Measurements from ENCODE around the gene NR1I2. TPM values are rescaled to one million over a fixed set of nuclear protein-coding genes. Genes with fewer than 3 reads are reported as not detected.

The NR1I2 gene
- polyA plus RNA-seq (2014; cell fraction: cytosol; rRNA removed) = not detected in 2 replicates
- polyA plus RNA-seq (2014; cell fraction: nucleus; rRNA removed) = not detected in 2 replicates

DNA sequence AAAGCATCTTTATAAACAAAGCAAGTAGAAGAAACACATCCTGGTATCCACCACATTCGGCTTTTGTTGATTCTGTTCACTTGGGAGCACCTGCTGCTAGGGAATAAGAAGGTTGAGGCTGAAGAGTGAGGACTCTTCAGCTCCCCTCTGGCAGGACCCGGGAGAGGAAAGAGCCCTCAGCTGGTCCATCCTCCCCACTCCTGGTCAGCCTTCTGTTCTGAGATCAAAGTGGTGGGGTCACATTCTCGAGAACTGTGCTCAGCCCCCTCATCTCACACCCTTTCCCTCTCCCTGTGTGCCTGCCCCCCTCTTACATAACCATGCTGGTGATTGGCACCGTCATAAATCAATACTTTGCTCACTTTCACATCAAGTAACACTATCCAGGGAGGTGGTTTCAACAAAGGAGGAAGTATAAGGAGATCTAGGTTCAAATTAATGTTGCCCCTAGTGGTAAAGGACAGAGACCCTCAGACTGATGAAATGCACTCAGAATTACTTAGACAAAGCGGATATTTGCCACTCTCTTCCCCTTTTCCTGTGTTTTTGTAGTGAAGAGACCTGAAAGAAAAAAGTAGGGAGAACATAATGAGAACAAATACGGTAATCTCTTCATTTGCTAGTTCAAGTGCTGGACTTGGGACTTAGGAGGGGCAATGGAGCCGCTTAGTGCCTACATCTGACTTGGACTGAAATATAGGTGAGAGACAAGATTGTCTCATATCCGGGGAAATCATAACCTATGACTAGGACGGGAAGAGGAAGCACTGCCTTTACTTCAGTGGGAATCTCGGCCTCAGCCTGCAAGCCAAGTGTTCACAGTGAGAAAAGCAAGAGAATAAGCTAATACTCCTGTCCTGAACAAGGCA, at the start of gene NR1I2:
TSS of gene NR1I2 (plus strand) at position 772 of the 869 bp plus-strand sequence.
- DNase-seq (ENCODE audit: low spot score) = no peak

DNA sequence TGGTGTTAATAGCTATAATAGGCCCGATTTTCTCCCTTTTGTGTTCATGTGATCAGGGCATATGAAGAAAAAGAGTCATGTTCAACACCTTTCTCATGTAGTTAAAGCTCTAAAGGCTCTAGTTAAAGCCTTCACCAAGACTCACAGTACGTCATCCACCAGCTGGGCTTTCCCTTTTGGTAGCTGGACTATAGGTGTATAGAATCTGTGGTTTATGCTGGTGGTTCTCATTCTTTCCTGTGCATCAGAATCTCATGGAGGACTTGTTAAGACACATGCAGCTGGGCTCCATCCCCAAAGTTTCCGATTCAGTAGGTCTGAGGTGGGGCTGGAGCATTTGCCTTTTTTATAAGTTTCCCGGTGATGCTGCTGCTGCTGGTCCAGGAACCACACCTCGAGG, 48.1 kb upstream of the NR1I2 start:
- DNase-seq (ENCODE audit: low spot score) = no peak

DNA sequence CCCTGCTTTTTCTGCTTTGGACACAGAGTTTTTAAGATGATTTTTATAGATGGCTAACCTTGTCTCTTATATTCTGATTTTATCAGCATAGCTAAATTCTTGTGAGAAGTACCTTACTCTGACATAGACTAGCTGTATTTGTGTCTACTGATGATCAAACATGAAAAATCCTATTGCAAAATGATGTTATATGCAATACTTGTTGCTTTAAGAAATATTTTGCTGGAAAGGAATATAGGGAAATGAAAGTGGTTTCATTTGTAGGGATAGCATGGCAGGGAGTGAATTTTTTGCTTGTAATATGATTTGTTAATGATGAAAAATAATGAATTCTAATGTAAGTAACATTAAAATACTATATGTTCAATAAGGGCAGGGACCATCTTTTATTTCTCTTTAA, 43.2 kb upstream of the NR1I2 start:
- DNase-seq (ENCODE audit: low spot score) = no peak

DNA sequence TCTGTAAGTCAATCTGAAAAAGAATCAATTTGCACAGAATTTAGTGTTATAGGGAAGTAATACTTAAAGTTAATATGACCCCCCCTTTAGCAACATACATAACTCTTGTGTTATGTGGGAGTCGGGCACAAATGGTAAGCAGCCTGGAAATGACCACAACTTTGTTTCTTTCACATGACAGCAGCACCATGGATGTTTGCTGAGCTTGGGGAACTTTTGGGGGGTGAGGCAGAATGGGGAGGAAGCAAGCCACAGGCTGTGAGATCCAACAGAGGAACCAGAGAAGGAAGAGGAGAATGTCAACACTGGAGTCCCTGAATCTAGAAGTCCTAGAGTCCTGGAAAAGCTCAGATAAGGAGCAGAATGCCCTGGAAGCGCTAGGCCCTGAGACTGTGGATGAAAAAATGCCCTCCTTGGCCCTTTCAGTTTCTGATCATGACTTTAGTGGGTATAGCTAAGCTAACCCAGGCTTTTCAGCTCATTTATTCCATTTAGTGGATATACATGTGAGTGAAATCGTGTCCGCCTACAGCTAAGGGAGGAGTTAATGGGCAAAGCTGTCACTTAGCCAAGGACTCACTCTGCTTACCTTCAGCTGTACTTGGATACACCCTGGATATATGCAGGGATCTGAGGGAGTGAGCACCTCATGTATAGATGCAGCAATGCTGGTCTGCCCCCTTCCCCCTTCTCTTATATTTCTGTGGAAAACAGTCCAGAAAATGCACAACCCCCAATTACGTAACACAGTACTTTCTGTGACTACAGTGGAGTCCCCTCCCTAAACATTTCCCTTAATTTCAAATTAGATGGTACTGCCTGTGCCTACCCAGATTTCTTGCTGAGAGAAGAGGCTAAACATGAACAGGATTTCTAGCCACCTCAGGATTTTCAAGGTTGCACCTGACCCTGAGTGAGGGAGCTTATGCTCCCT, 40.0 kb upstream of the NR1I2 start:
- DNase-seq (ENCODE audit: low spot score) = no peak

DNA sequence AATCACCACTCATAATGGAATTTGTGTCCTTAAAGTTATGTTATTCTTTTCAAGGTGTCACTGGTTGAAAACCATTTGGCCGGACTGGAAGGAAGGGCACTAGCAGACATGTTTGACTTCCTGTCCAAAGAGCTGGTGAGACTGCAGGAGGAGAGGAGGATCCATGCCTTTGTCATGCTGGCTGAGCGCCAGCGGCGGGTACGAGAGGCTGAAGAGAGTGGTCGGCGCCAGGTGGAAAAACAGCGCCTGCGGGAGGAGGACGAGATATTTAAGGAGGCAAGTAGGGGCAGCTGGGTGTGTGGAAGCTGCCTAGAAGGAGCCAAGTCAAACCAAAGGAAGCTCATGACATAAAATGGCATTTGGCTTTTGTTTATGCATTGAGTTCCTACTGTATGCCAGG, 38.0 kb upstream of the NR1I2 start:
- DNase-seq (ENCODE audit: low spot score) = no peak

DNA sequence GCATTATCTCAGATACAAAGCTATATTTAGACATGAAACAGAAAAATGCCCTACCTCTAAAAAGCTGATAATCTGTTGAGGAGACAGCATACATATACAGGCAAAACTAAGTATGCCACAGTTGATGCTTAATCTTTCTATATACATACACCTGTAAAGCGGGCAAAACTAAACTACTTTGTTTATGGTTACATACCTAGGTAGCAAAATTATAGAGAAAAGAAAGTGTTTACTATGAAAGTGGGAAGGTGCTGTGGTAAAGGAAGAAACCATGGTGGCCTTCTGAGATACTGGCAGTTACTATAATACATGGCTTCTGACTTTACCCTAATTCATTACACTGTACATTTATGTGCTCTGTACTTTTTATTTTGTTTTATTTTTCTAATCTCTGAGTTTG, 36.0 kb upstream of the NR1I2 start:
- no peak for DNase-seq (ENCODE audit: low spot score)

DNA sequence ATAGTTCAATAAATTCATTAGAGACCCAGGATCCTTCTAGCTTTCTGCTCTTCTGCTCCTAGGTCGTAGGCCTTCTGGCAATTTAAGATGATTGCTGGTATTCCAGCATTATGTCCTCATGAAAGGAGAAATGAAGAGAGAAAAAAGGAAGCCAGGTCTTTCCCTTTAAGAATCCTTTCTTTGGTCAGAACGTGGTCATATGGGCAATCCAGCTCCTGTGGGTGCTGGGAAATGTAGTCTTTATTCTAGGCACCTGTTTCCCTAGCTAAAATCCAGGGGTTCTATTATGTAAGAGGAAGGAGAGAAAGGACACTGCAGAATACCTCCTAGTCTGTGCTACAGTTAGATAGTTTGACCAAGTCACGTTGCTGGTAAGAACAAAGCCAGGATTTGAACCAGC, 35.5 kb upstream of the NR1I2 start:
- DNase-seq (ENCODE audit: low spot score) = no peak

DNA sequence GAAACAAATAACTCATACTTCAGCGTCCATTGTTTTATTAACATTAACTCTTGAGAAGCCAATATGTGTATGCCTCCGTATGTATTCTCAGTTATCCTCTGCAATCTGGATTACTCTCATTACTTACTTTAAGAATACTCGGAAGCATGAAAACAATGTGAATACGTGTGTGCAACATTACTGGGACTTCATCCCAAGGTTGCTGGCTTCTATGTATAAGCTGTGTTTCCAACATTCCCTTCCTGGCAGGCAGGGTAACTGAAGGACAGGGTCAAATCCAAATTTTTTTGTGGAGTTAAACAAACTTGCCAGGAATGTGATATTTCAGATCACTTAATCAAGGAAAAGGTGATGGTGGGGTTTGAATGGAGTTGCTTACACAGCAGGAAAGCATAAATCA, 34.5 kb upstream of the NR1I2 start:
- DNase-seq (ENCODE audit: low spot score) = no peak

DNA sequence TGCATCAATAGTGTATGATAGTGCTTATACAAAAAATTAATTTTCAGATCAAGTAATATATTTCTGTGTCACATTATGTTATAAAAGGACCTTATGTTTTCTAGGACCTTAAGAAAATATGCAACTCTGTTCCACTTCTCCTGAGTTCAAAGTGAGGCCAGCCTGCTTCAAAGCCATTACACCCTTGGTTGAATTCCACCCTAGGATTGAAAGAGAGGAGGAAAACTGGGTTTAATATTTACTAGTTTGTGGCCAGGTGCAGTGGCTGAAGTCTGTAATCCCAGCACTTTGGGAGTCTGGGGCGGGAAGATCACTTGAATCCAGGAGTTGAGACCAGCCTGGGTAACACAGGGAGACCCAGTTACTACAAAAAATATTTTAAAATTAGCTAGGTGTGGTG, 32.9 kb upstream of the NR1I2 start:
- DNase-seq (ENCODE audit: low spot score) = no peak

DNA sequence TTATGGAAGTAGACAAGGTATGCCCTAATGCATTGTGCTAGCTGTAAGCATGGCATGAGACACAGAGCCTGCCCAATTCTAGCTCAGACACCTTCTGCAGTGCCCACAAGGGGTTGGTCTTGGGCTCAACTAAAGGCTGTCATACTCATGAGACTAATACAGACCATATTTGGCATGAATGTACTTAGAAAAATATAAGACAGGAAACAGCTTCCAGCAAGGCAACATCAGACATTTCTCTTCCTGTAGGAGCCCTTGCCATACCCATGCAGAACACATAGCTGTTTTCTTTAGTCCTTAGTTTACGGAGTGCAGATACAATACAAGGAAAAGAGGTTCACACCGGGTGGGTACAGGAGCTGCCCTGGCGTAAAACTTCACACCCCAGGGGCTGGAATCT, 30.5 kb upstream of the NR1I2 start:
- DNase-seq (ENCODE audit: low spot score) = no peak

DNA sequence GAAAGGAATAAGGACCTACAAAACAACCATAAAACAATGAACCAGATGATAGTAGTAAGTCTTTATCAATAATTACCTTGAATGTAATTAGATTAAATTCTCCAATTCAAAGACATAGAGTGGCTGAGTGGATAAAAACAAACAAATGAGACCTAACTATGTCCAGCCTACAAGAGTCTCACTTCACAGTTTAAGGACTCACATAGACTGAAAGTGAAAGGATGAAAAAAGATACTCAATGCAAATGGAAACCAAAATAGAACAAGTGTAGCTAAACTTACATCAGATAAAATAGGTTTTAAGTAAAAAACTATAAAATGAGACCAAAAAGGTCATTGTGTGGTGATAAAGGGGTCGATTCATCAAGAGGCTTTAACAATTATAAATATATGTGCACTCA, 21.9 kb upstream of the NR1I2 start:
- DNase-seq (ENCODE audit: low spot score) = no peak

DNA sequence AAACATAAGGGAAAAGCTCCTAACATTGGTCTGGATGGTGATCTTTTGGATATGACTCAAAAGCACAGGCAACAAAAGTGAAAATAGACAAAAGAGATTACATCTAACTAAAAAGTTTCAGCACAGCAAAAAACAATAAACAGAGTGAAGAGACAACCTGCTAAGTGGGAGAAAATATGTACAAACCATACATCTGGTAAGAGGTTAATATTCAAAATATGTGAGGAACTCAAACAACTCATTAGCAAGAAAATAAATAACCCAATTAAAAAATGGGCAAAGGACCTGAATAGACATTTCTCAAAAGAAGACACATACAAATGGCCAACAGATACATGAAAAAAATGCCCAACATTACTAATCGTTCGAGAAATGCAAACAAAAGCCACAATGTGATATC, 19.0 kb upstream of the NR1I2 start:
- no peak for DNase-seq (ENCODE audit: low spot score)

DNA sequence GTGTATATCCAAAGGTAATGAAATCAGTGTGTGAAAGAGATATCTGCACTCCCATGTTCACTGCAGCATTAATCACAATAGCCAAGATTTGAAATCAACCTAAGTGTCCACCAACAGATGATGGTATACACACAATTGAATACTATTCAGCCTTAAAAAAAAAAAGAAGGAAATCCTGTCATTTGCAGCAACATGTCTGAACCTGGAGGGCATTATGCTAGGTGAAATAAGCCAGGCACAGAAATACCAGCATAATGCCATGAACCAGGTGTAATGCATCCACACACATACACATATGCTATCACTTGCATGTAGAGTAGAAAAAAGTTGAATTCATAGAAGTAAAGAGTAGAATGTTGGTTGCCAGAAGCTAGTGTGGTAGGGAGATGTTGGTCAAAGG, 18.4 kb upstream of the NR1I2 start:
- DNase-seq (ENCODE audit: low spot score) = no peak

DNA sequence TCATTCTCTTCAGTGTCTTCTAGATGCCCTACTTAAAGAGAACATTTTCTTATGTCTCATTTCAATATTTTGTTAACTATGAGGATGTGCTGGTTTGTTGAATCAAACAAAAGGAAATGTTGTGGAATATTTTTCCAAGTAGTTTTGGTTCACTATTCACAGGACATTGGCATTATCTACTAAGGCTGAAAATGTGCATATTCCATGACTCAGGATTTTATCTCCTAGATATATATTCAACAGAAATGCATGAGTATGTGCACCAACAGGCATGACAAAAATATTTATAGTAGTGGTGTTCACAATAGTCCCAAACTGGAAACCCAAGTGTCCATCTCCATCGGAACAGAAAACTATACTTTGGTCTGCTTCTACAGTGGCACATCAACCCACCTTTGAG, 16.7 kb upstream of the NR1I2 start:
- no peak for DNase-seq (ENCODE audit: low spot score)

DNA sequence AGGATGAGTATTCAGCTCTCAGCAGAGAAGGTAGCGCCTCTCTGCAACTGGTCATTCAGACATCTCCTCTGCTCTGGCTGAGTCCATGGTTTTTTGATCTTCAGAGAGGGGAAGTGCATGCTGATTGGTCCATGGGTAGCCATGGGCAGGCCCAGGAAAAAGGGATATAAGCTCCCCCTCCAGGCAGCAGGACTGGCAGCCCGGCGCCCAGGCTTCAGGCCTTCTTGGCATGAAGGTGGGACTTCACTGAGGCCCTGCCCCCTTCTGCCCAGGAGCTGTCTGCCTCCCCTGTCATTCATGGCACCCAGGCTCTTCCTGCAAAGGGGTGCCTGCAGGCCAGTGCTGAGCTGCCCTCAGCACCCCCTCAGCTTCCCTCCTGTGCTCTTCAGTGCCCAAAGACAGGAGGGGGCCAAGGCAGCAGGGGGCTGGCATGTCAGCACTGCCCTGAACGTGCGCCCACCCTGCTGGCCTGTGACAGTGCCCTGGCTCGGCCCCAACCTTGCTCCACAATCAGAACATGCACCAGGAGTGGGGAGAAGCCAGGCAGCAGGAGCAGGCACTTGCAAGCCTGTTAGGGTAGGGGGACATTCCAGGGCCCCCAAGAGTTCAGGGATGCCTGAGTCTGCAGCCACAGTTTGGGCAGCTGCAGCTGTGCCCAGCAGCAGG, 13.8 kb upstream of the NR1I2 start:
- DNase-seq (ENCODE audit: low spot score) = no peak

DNA sequence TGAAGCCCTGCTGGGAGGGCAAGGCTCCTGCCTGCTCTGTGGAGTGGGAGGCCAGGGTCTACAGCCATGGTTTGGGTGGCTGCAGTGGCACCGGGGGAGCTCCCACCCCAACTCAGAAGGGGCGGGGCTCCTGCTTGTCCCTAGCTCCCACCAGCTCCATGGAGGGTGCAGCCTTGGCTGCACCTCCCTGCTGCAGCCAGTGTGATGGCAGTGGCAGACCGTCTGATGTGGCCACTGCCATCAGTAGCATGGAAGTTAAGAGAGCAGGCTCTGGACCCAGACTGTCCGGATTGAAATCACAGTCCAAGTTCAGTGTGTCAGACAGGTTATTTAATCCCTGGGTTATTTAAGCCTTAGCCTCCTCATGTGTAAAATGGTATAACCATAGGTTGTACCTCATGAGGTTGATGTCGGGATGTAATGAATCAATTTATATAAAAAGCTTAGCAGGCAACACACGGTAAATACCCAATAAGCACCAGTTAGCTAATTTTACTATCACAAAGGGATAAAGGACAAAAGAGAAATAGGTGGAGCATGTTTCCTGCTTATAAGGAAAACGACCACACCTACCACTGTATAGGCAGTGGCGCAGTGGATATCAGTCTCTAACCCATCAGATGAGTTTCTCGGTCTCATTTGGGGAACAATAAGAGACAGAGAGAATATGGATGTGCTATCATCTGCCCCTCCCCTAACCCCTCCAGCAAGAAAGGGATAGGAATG, 13.1 kb upstream of the NR1I2 start:
- DNase-seq (ENCODE audit: low spot score) = no peak

DNA sequence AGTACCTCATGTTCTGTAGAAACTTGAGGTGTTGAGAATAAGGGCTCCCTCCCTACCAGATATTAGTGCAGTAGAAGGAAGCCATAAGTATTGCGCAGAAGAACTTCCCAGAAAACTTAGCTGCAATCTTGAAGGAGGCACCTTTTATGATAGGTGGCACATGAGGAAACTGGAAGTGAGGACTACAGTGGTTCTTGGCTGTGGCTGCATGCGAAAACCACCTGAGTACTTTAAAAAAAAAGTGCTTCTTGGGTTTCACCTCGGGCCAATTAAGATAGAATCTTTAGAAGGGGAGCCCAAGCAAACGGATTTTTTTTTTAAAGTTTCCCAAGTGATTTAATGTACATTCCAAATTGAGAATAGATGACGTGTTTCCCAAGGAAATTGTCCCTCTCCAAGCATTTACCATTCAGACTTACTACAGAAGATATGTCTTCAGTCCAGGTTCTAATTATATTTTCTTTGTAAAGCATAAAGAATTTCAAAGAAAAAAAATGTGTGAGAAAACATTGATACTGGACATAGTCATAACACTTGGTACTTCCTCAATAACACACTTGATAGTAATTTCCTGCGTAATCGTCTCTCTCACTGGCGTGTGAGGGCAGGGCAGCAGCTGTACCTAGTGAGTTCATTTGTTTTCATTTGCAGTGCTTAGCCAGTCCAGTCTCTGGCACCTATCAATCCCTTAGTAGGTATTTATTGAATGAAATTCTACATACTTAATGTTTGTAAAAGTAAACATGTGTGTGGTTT, 12.3 kb upstream of the NR1I2 start:
- DNase-seq (ENCODE audit: low spot score) = no peak

DNA sequence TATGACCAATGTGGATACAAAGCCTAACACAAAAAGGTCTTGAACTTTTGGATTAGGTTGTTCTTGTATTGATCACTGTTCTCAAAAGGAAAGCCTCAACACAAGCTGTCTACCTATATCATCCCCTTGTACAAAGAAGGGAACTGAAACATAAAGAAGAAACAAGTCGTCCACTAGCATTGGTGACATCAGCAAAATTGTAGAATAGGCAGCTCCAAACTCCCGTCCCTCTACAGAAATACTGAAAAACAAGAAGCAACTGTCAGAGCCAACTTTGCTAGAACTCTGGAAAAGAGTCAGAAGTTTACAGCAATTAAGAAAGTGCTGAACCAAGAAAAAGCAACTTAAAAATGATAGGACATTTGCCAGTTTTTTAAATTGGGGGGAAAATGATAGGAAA, 7.5 kb upstream of the NR1I2 start:
- no peak for DNase-seq (ENCODE audit: low spot score)

DNA sequence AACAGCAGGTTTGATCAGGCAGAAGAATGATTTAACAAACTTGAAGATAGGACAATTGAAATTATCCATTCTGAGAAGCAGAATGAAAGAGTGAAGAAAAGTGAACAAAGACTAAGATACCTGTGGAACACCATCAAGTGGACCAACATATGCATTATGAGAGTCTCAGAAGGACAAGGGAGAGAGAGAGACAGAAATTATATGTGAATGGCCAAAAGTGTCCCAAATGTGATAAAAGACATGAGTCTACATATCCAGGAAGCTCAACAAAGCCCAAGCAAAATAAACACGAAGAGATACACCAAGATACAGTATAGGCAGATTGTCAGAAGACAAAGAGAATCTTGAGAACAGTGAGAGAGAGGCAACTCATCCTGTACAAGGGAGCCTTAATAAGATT, 5.6 kb upstream of the NR1I2 start:
- DNase-seq (ENCODE audit: low spot score) = no peak

DNA sequence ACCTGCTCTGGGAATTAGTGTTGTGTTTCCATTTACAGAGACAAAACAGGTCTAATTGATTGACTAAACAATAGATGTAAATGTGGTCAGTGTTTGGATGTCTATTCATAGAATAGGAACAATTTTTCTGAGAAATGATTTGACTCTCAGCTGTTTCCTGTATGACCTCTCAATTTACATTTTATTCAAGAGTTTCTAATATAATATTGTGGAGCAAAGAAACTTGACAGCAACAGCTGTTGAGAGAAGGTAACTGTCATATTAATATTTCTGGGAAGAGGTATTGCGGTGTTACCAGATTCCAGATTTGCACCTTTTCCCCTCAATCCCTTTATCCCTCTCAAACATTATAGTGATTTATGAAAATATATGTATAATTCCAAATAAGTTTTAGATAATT, 3.7 kb upstream of the NR1I2 start:
- no peak for DNase-seq (ENCODE audit: low spot score)

DNA sequence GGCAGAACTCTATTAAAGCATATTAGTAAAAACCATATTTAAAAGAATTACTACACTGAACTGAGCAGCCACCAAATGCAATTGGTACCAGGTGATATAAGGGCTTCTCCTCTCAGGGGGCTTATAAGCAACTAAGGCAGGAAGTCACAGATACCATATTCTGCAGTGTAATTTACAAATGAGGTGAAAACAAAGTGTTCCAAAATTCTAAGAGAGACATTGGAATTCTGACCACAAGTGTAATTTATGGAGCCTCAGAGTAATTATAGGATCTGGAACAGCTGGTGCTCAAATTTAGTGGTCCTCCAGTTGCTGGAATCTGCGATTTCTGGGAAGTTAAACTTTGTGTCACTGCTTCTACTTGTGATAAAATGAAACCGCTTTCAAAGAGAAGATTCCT, 3.1 kb upstream of the NR1I2 start:
- DNase-seq (ENCODE audit: low spot score) = no peak

All from SK-N-DZ (cell line).